MCF 10A (cell line): ENCODE data around the gene SNX19. TPM values are rescaled to one million over a fixed set of nuclear protein-coding genes. Genes with fewer than 3 reads are reported as not detected.
A peak's percentile ranks its signal among the peaks of the same experiment; 100 is the strongest.

Experiments used
- BruUV-seq: library from RNA; stranded (reverse); fragments of 400-500 nt; replicated peaks from 2 replicates; lab custom pipeline; 2021; lab: Mats Ljungman, UMichigan
- CTCF ChIA-PET: fragments of 300-600 bp; sonication (Branson Sonifier 250); formaldehyde crosslinking; extraction: SDS; loops from one replicate; lab custom pipeline; 2021; ENCODE audit warnings: antibody characterized with exemption, inconsistent platforms; lab: Yijun Ruan, JAX
- POLR2A ChIA-PET: fragments of 300-600, 350-650 bp; sonication (Branson Sonifier 250); formaldehyde crosslinking; extraction: SDS; loops from one replicate; lab custom pipeline; 2020; ENCODE audit warnings: antibody characterized with exemption, inconsistent platforms; lab: Yijun Ruan, JAX
- DNase-seq: peaks from one replicate; pipeline ENCODE4 v3.0.0-alpha.2; 2018; ENCODE audit not compliant: unreplicated experiment
- H3K27ac Mint-ChIP-seq: one replicate; pipeline ENCODE4 v1.8.0; 2022; ENCODE audit warnings: mild to moderate bottlenecking, low read depth, mixed read lengths; ENCODE audit not compliant: unreplicated experiment
- H3K27me3 Mint-ChIP-seq: one replicate; pipeline ENCODE4 v1.8.0; 2022; ENCODE audit warnings: mixed read lengths; ENCODE audit not compliant: insufficient read depth, unreplicated experiment
- H3K36me3 Mint-ChIP-seq: one replicate; pipeline ENCODE4 v1.8.0; 2022; ENCODE audit warnings: mild to moderate bottlenecking, moderate library complexity, mixed read lengths; ENCODE audit not compliant: insufficient read depth, unreplicated experiment
- H3K4me1 Mint-ChIP-seq: one replicate; pipeline ENCODE4 v1.8.0; 2022; ENCODE audit warnings: mixed read lengths; ENCODE audit not compliant: insufficient read depth, unreplicated experiment
- H3K4me3 Mint-ChIP-seq: one replicate; pipeline ENCODE4 v1.8.0; 2022; ENCODE audit warnings: mild to moderate bottlenecking, moderate library complexity, mixed read lengths; ENCODE audit not compliant: unreplicated experiment
- H3K9me3 Mint-ChIP-seq: one replicate; pipeline ENCODE4 v1.8.0; 2022; ENCODE audit warnings: mixed read lengths; ENCODE audit not compliant: unreplicated experiment
- CTCF ChIP-seq: fragments of 200-600 bp; IDR thresholded peaks from one replicate; pipeline ENCODE4 v1.8.0; 2022; ENCODE audit warnings: antibody characterized with exemption, mild to moderate bottlenecking; ENCODE audit not compliant: unreplicated experiment
- intact Hi-C: fragments of 100-400 bp; cut with micrococcal nuclease; formaldehyde crosslinking; loops from 2 replicates; pipeline ENCODE4 v1.14.1; 2022
- total RNA-seq: library from RNA; stranded (reverse); gene quantifications from 2 replicates; pipeline ENCODE4 v1.2.3, GENCODE V29; 2022

Gene SNX19
- total RNA-seq, 1 experiment from 2014 or later, result 53.5 TPM

GRCh38 chr11:130830566-130830965 is 85.7 kb downstream of the SNX19 start:
- intact Hi-C loops, result no loop called here
- no peak overlapping the region for H3K4me3 Mint-ChIP-seq
- no peak for DNase-seq
- no TSS peak for BruUV-seq
- no peaks in the 10 kb centered on the region for H3K4me1 Mint-ChIP-seq
- ChIA-PET POLR2A (no interaction called here), CTCF (interaction anchor here (0.8 to 12.5 kb wide), 6 partner anchors 22 to 397 kb away, joined by 3 to 250 read pairs (median 3); no protein-coding TSS in a partner anchor)
- no peak for TF ChIP-seq CTCF
- H3K36me3 Mint-ChIP-seq, result no peaks in the 10 kb centered on the region
- H3K27ac Mint-ChIP-seq, result no peak overlapping the region
- no peaks in the 10 kb centered on the region for H3K9me3 Mint-ChIP-seq
- no peaks in the 10 kb centered on the region for H3K27me3 Mint-ChIP-seq

- H3K4me1 Mint-ChIP-seq, result no peaks in the 10 kb centered on the region
- no TSS peak for BruUV-seq
Measured at GRCh38 chr11:130829920-130830511, 86.3 kb downstream of the SNX19 start.

GRCh38 chr11:130828741-130829140 is 87.5 kb downstream of the SNX19 start:
- CTCF ChIA-PET, result interaction anchor here (0.7 to 12.5 kb wide), 23 partner anchors 11 to 419 kb away, joined by 3 to 250 read pairs (median 4); no protein-coding TSS in a partner anchor
- Mint-ChIP-seq H3K9me3 (no peaks in the 10 kb centered on the region), H3K4me1 (no peaks in the 10 kb centered on the region), H3K27me3 (no peaks in the 10 kb centered on the region), H3K36me3 (no peaks in the 10 kb centered on the region), H3K27ac (peak overlapping the region; percentile 61), H3K4me3 (no peak overlapping the region)
- TF ChIP-seq CTCF, result no peak
- BruUV-seq, result no TSS peak
- intact Hi-C loops, result loop anchor here (1.0 to 5.0 kb wide), 3 partner anchors 34 to 279 kb away; no protein-coding TSS in a partner anchor
- no peak for DNase-seq
- POLR2A ChIA-PET, result interaction anchor here (0.6 to 1.1 kb wide), 2 partner anchors 33 to 80 kb away, joined by 3 read pairs; no protein-coding TSS in a partner anchor

More at GRCh38 chr11:130829920-130830511, 86.3 kb downstream of the SNX19 start:
- no peaks in the 10 kb centered on the region for H3K36me3 Mint-ChIP-seq
- no peaks in the 10 kb centered on the region for H3K27me3 Mint-ChIP-seq
- no peak for DNase-seq
- H3K4me3 Mint-ChIP-seq, result no peak overlapping the region
- POLR2A ChIA-PET, result no interaction called here
- H3K27ac Mint-ChIP-seq, result no peak overlapping the region
- intact Hi-C loops, result loop anchor here (5.0 kb wide), 1 partner anchor 193 kb away; no protein-coding TSS in a partner anchor
- CTCF ChIA-PET, result interaction anchor here (0.8 to 12.5 kb wide), 7 partner anchors 9 to 396 kb away, joined by 3 to 250 read pairs (median 4); no protein-coding TSS in a partner anchor
- no peak for TF ChIP-seq CTCF
- H3K9me3 Mint-ChIP-seq, result no peaks in the 10 kb centered on the region
